ENCODE data around the gene MTG2.

MTG2 gene

DNA sequence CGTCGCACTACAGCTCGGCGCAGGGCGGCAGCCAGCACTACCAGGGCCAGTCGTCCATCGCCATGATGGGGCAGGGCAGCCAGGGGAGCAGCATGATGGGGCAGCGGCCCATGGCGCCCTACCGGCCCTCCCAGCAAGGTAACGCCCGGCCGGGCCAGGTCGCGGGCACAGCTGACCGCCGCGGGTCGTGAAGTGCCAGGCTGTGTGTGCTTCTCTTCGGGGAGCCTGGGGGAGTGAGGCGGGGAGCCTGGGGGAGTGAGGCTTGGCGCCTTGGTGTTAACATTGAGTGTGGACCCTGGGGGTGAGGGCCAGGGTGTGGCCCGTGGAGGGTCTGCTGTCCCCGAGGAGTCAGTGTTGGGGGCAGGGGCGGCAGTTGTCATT lies 19.4 kb upstream of the MTG2 start:
- no CpG with 5 or more reads among the region's 25 CpGs for WGBS (ENCODE audit: extremely low coverage, insufficient coverage, insufficient read length)
- Histone ChIP-seq H2BK5ac (ENCODE audit: low read depth, low read length, poor library complexity) (no peak overlapping the region), H4K8ac (ENCODE audit: low read depth, low read length) (no peak overlapping the region), H3K27ac (ENCODE audit: low read depth, low read length) (no peak overlapping the region), H4K91ac (ENCODE audit: low read depth, low read length) (no peak overlapping the region), H3K9ac (ENCODE audit: low read length) (no peak overlapping the region), H2BK12ac (ENCODE audit: low read length) (no peak overlapping the region), H3K4ac (ENCODE audit: low read depth, low read length) (no peak overlapping the region), H3K14ac (ENCODE audit: low read length) (no peak overlapping the region), H3K9me3 (ENCODE audit: insufficient read depth, low read depth, low read length) (no peaks in the 10 kb centered on the region), H3K79me2 (ENCODE audit: control insufficient read depth, insufficient read depth, low read length, poor library complexity) (no peaks in the 10 kb centered on the region), H3K4me1 (ENCODE audit: control insufficient read depth in 1 of 2, insufficient read depth in 2 of 2, low read length in 2 of 2) (peaks cover 6 to 17% of the 10 kb centered on the region in 2 experiments), H3K79me1 (ENCODE audit: low read length) (no peaks in the 10 kb centered on the region), H3K23ac (ENCODE audit: low read length) (no peak overlapping the region), H2BK120ac (ENCODE audit: insufficient read depth, low read length, poor library complexity) (no peak overlapping the region), H2AFZ (ENCODE audit: insufficient read depth, low read length, poor library complexity) (no peak overlapping the region), H3K36me3 (ENCODE audit: control insufficient read depth in 1 of 2, insufficient read depth in 2 of 2, low read length in 2 of 2) (peaks cover 66 to 76% of the 10 kb centered on the region in 2 experiments), H3K4me3 (ENCODE audit: low read depth, low read length) (no peak overlapping the region), H4K12ac (ENCODE audit: low read depth, low read length) (no peak overlapping the region), H3K27me3 (ENCODE audit: insufficient read depth, low read length) (no peaks in the 10 kb centered on the region), H2AK5ac (ENCODE audit: low read length) (no peak overlapping the region), H3K4me2 (ENCODE audit: low read length) (no peak overlapping the region), H3K18ac (ENCODE audit: low read length) (no peak overlapping the region)
- no peak for DNase-seq

DNA sequence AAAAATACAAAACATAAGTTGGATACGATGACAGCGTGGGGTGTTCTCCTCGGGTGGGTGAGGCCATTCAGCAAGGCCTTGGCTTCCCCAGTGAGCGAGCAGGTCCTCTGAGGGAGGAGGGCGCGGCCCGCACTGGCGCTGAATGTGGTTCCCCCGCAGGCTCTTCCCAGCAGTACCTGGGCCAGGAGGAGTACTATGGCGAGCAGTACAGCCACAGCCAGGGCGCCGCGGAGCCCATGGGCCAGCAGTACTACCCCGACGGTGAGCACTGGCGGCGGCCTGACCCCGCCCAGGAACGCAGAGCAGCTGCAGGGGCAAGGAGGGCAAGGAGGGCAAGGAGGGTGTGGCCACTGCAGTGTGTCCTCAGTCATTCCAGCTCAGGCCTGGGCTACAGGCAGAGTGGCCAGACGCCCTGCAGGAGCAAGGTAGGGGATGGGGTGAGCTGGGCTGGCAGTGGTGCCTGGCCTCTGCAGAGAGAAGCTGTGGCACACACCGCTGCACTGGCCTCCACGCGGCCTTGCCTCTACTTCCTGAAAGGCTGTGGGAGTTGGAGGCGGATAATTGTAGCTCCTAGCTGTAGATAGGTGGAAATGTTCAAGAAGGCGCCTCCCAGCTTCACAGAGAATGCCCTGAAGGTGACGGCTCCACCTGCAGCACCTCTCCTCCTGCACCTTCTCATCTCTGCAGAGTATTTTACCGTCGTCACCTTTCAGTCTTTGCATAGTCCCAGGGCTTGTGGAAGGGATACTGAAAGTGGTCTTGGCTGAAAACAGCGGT lies 18.7 kb upstream of the MTG2 start:
- H4K8ac ChIP-seq (ENCODE audit: low read depth, low read length): no peak overlapping the region
- H2BK120ac ChIP-seq (ENCODE audit: insufficient read depth, low read length, poor library complexity): no peak overlapping the region
- peaks cover 69 to 77% of the 10 kb centered on the region in 2 experiments for H3K36me3 ChIP-seq (ENCODE audit: control insufficient read depth in 1 of 2, insufficient read depth in 2 of 2, low read length in 2 of 2)
- no peak overlapping the region for H3K4me3 ChIP-seq (ENCODE audit: low read depth, low read length)
- no peak for DNase-seq
- H3K4ac ChIP-seq (ENCODE audit: low read depth, low read length): no peak overlapping the region
- no peaks in the 10 kb centered on the region for H3K79me2 ChIP-seq (ENCODE audit: control insufficient read depth, insufficient read depth, low read length, poor library complexity)
- no peak overlapping the region for H3K27ac ChIP-seq (ENCODE audit: low read depth, low read length)
- H3K18ac ChIP-seq (ENCODE audit: low read length): no peak overlapping the region
- H3K14ac ChIP-seq (ENCODE audit: low read length): no peak overlapping the region
- no peaks in the 10 kb centered on the region for H3K27me3 ChIP-seq (ENCODE audit: insufficient read depth, low read length)
- no peak overlapping the region for H3K4me2 ChIP-seq (ENCODE audit: low read length)
- no peaks in the 10 kb centered on the region for H3K79me1 ChIP-seq (ENCODE audit: low read length)
- H2BK5ac ChIP-seq (ENCODE audit: low read depth, low read length, poor library complexity): no peak overlapping the region
- H4K91ac ChIP-seq (ENCODE audit: low read depth, low read length): no peak overlapping the region
- no peaks in the 10 kb centered on the region for H3K9me3 ChIP-seq (ENCODE audit: insufficient read depth, low read depth, low read length)
- peaks cover 6 to 17% of the 10 kb centered on the region in 2 experiments for H3K4me1 ChIP-seq (ENCODE audit: control insufficient read depth in 1 of 2, insufficient read depth in 2 of 2, low read length in 2 of 2)
- WGBS (ENCODE audit: extremely low coverage, insufficient coverage, insufficient read length): no CpG with 5 or more reads among the region's 29 CpGs
- H3K9ac ChIP-seq (ENCODE audit: low read length): no peak overlapping the region
- no peak overlapping the region for H2AFZ ChIP-seq (ENCODE audit: insufficient read depth, low read length, poor library complexity)
- no peak overlapping the region for H2BK12ac ChIP-seq (ENCODE audit: low read length)
- no peak overlapping the region for H3K23ac ChIP-seq (ENCODE audit: low read length)
- no peak overlapping the region for H2AK5ac ChIP-seq (ENCODE audit: low read length)
- H4K12ac ChIP-seq (ENCODE audit: low read depth, low read length): no peak overlapping the region

DNA sequence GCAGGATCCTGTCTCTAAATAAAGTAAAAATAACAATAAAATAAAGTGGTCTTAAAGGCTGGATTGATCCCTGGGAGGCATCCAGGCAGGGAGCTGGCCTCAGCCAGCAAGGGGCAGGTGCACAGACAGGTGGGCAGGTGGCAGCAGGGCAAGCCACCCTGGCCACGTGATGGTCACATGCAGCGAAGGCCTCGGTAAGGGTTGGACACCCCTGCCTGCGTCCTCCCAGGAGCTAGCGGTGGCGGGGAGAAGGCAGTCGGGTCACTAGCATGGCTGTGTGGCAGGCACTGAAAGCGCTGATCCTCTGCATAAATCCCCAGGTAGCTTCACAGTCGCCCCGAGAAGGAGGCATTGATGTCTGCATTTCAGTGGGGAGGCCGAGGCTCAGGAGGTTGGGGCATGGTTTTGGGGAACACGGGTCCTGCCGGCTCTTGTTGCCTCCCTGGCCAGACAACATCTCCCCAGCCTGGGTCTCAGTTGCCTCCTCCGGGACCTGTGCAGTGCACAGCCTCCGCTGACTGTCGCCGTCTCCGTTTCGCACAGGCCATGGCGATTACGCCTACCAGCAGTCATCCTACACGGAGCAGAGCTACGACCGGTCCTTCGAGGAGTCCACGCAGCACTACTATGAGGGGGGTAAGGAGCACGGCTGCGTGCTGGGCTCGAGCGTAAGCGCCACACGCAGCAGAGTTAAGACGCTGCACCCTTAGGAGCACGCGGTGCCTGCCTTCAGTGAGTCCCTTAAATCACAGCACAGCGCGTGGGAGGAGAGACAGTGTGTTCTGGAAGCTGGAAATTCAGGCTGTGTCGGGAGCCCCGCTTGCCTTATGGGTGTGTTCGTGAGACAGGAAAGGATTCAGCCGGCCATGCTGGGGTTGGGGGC lies 17.7 kb upstream of the MTG2 start:
- Histone ChIP-seq H3K23ac (ENCODE audit: low read length) (no peak overlapping the region), H3K18ac (ENCODE audit: low read length) (no peak overlapping the region), H4K12ac (ENCODE audit: low read depth, low read length) (no peak overlapping the region), H3K9ac (ENCODE audit: low read length) (no peak overlapping the region), H2BK120ac (ENCODE audit: insufficient read depth, low read length, poor library complexity) (no peak overlapping the region), H3K9me3 (ENCODE audit: insufficient read depth, low read depth, low read length) (no peaks in the 10 kb centered on the region), H3K79me1 (ENCODE audit: low read length) (no peaks in the 10 kb centered on the region), H3K4me1 (ENCODE audit: control insufficient read depth in 1 of 2, insufficient read depth in 2 of 2, low read length in 2 of 2) (peaks cover 4 to 12% of the 10 kb centered on the region in 2 experiments), H3K4ac (ENCODE audit: low read depth, low read length) (no peak overlapping the region), H4K91ac (ENCODE audit: low read depth, low read length) (no peak overlapping the region), H4K8ac (ENCODE audit: low read depth, low read length) (no peak overlapping the region), H3K4me2 (ENCODE audit: low read length) (no peak overlapping the region), H3K4me3 (ENCODE audit: low read depth, low read length) (no peak overlapping the region), H3K79me2 (ENCODE audit: control insufficient read depth, insufficient read depth, low read length, poor library complexity) (no peaks in the 10 kb centered on the region), H3K36me3 (ENCODE audit: control insufficient read depth in 1 of 2, insufficient read depth in 2 of 2, low read length in 2 of 2) (peaks cover 74 to 79% of the 10 kb centered on the region in 2 experiments), H3K27ac (ENCODE audit: low read depth, low read length) (no peak overlapping the region), H2AK5ac (ENCODE audit: low read length) (no peak overlapping the region), H2BK12ac (ENCODE audit: low read length) (no peak overlapping the region), H3K14ac (ENCODE audit: low read length) (no peak overlapping the region), H2BK5ac (ENCODE audit: low read depth, low read length, poor library complexity) (no peak overlapping the region), H2AFZ (ENCODE audit: insufficient read depth, low read length, poor library complexity) (no peak overlapping the region), H3K27me3 (ENCODE audit: insufficient read depth, low read length) (no peaks in the 10 kb centered on the region)
- WGBS (ENCODE audit: extremely low coverage, insufficient coverage, insufficient read length): no CpG with 5 or more reads among the region's 41 CpGs
- no peak for DNase-seq

- Histone ChIP-seq H3K27ac (ENCODE audit: low read depth, low read length) (no peak overlapping the region), H2AFZ (ENCODE audit: insufficient read depth, low read length, poor library complexity) (no peak overlapping the region), H4K12ac (ENCODE audit: low read depth, low read length) (no peak overlapping the region), H3K79me2 (ENCODE audit: control insufficient read depth, insufficient read depth, low read length, poor library complexity) (no peaks in the 10 kb centered on the region), H4K91ac (ENCODE audit: low read depth, low read length) (no peak overlapping the region), H2BK120ac (ENCODE audit: insufficient read depth, low read length, poor library complexity) (no peak overlapping the region), H3K23ac (ENCODE audit: low read length) (no peak overlapping the region), H3K4ac (ENCODE audit: low read depth, low read length) (no peak overlapping the region), H3K4me3 (ENCODE audit: low read depth, low read length) (no peak overlapping the region), H3K9ac (ENCODE audit: low read length) (no peak overlapping the region), H2AK5ac (ENCODE audit: low read length) (no peak overlapping the region), H4K8ac (ENCODE audit: low read depth, low read length) (no peak overlapping the region), H2BK12ac (ENCODE audit: low read length) (no peak overlapping the region), H3K79me1 (ENCODE audit: low read length) (no peaks in the 10 kb centered on the region), H3K14ac (ENCODE audit: low read length) (no peak overlapping the region), H2BK5ac (ENCODE audit: low read depth, low read length, poor library complexity) (no peak overlapping the region), H3K27me3 (ENCODE audit: insufficient read depth, low read length) (no peaks in the 10 kb centered on the region), H3K9me3 (ENCODE audit: insufficient read depth, low read depth, low read length) (no peaks in the 10 kb centered on the region), H3K4me1 (ENCODE audit: control insufficient read depth in 1 of 2, insufficient read depth in 2 of 2, low read length in 2 of 2) (peaks cover 4 to 11% of the 10 kb centered on the region in 2 experiments), H3K18ac (ENCODE audit: low read length) (no peak overlapping the region), H3K4me2 (ENCODE audit: low read length) (no peak overlapping the region), H3K36me3 (ENCODE audit: control insufficient read depth in 1 of 2, insufficient read depth in 2 of 2, low read length in 2 of 2) (peaks cover 72 to 78% of the 10 kb centered on the region in 2 experiments)
- no peak for DNase-seq
- WGBS (ENCODE audit: extremely low coverage, insufficient coverage, insufficient read length): no CpG with 5 or more reads among the region's 25 CpGs
Measured at GRCh38 chr20:62165762-62166399, 16.9 kb upstream of the MTG2 start.

All from trophoblast cell (in vitro differentiated cells and primary cell).